CD4-positive, alpha-beta T cell (primary cell): ENCODE results near the gene ATP5F1B. TPM values are rescaled to one million over a fixed set of nuclear protein-coding genes. Genes with fewer than 3 reads are reported as not detected.
A peak's percentile ranks its signal among the peaks of the same experiment; 100 is the strongest.

Experiments
- ATAC-seq: fragments of 200-7000 bp; cut with Tn5 transposase; one replicate; pipeline ENCODE4 v1.10.0; 2022; ENCODE audit warnings: mild to moderate bottlenecking; ENCODE audit not compliant: poor library complexity
- CTCF ChIA-PET: fragments of 350-600 bp; sonication (Branson Sonifier 250); formaldehyde crosslinking; loops from one replicate; lab custom pipeline; 2021; ENCODE audit warnings: antibody characterized with exemption, inconsistent platforms; lab: Charles Lee
- POLR2A ChIA-PET: fragments of 350-600 bp; sonication (Branson Sonifier 250); formaldehyde crosslinking; loops from one replicate; lab custom pipeline; 2021; ENCODE audit warnings: antibody characterized with exemption, inconsistent platforms; lab: Charles Lee
- DNase-seq, 14 experiments: peaks; one replicate each; pipeline ENCODE4 v3.0.0-alpha.2; 2013 to 2020; ENCODE audit warnings: mixed read lengths in 2 of 14
- H3K27ac ChIP-seq, 2 donors: one replicate each; pipeline versions ENCODE4 v1.5.1 to v1.7.0; 2013; ENCODE audit warnings: low read length in 2 of 2, low read depth in 1 of 2, mild to moderate bottlenecking in 1 of 2
- H3K27me3 ChIP-seq, 2 experiments: 1 replicate in 1 of 2; 2 replicates in 1 of 2; pipeline versions ENCODE4 v1.6.1 to v1.7.0; 2013; ENCODE audit warnings: low read length in 2 of 2, control low read depth in 1 of 2, mild to moderate bottlenecking in 1 of 2, moderate library complexity in 1 of 2; ENCODE audit not compliant: insufficient read depth in 2 of 2, control insufficient read depth in 1 of 2
- H3K36me3 ChIP-seq: one replicate; pipeline ENCODE4 v1.6.1; 2013; ENCODE audit warnings: low read length, control low read depth; ENCODE audit not compliant: insufficient read depth
- H3K4me1 ChIP-seq: one replicate; pipeline ENCODE4 v1.6.1; 2013; ENCODE audit warnings: low read length, control low read depth; ENCODE audit not compliant: insufficient read depth
- H3K4me3 ChIP-seq: one replicate; pipeline ENCODE4 v1.5.1; 2013; ENCODE audit warnings: mild to moderate bottlenecking, low read length, moderate library complexity
- H3K9me3 ChIP-seq, 2 experiments: 1 replicate in 1 of 2; 2 replicates in 1 of 2; pipeline versions ENCODE4 v1.6.1 to v1.7.0; 2013; ENCODE audit warnings: low read length in 2 of 2, mild to moderate bottlenecking in 2 of 2, control low read depth in 1 of 2, moderate library complexity in 1 of 2; ENCODE audit not compliant: control insufficient read depth in 1 of 2, insufficient read depth in 1 of 2
- H3K27ac Mint-ChIP-seq: one replicate; pipeline ENCODE4 v1.8.0; 2020; ENCODE audit warnings: mixed read lengths
- H3K27me3 Mint-ChIP-seq: one replicate; pipeline ENCODE4 v1.8.0; 2021; ENCODE audit warnings: mixed read lengths
- H3K36me3 Mint-ChIP-seq: one replicate; pipeline ENCODE4 v1.8.0; 2021; ENCODE audit warnings: low read depth, mixed read lengths
- H3K4me1 Mint-ChIP-seq: one replicate; pipeline ENCODE4 v1.8.0; 2021; ENCODE audit warnings: low read depth, mixed read lengths
- H3K4me3 Mint-ChIP-seq: one replicate; pipeline ENCODE4 v1.8.0; 2020; ENCODE audit warnings: mild to moderate bottlenecking, mixed read lengths
- H3K9me3 Mint-ChIP-seq: one replicate; pipeline ENCODE4 v1.8.0; 2020; ENCODE audit warnings: mixed read lengths
- intact Hi-C, 2 experiments: fragments of 100-400 bp; cut with DNase I in 1 of 2; cut with micrococcal nuclease in 1 of 2; formaldehyde crosslinking; loops; one replicate each; pipeline versions ENCODE4 v1.15.1 to v1.9.0; 2023 to 2025; cut with DNase I, micrococcal nuclease
- total RNA-seq, 174 experiments: library from RNA in 2 of 174; stranded (reverse) in 2 of 174; gene quantifications; one replicate each; pipeline ENCODE4 v1.2.3 and lab custom pipeline; 2021 to 2026
- TF ChIP-seq, protein P1 (sequence below): fragments of 200-600 bp; IDR thresholded peaks from one replicate; pipeline ENCODE4 v1.8.0; 2022; ENCODE audit warnings: antibody characterized with exemption, mild to moderate bottlenecking

The ATP5F1B gene
- total RNA-seq, 2 experiments from 2014 or later: 305 to 318 TPM

DNA sequence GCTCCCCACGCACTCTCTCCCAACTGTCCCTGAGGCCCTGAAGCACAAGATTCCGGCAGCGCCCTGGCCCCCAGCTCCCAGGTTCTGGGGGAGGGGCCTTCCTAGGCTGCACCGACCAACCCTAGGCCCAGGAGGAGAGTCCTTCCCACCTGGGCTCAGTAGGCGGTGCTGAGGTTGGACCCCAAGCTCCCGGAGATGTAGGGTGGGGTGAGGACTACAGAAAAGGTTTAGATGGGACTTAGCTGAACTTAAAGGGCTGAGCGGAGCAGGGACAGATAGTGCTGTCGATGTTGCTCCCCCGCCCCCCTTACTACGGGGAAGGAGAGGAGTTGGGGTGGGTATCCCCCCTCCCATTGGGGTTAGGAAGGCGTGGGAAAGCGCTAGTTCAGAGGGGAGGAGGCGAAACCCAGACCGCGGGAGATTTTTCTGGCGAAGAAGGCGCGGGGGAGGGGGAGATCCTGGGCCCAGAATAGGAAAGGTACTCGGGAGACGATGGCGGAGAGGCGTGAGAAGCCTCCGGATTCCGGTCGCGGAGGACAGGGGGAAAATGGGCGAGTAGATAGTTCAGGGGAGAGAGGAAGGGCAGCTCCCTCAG lies 11.4 kb downstream of the ATP5F1B start:
- peak overlapping the region; percentile 98 for H3K27ac Mint-ChIP-seq
- peak overlapping the region; percentile 45 to 84 for H3K27ac ChIP-seq
- H3K9me3 Mint-ChIP-seq: no peaks in the 10 kb centered on the region
- no peaks in the 10 kb centered on the region for H3K9me3 ChIP-seq
- no peaks in the 10 kb centered on the region for H3K27me3 ChIP-seq
- peak overlapping the region; percentile 76 for H3K4me3 ChIP-seq
- no peaks in the 10 kb centered on the region for H3K27me3 Mint-ChIP-seq
- peaks cover 50% of the 10 kb centered on the region for H3K36me3 Mint-ChIP-seq
- peak overlapping the region; percentile 93 for H3K4me3 Mint-ChIP-seq
- peak in 5 of 14 experiments; percentile 8 to 56 (median 33) for DNase-seq
- H3K4me1 ChIP-seq: peaks cover 68% of the 10 kb centered on the region
- TF ChIP-seq, protein P1, sequence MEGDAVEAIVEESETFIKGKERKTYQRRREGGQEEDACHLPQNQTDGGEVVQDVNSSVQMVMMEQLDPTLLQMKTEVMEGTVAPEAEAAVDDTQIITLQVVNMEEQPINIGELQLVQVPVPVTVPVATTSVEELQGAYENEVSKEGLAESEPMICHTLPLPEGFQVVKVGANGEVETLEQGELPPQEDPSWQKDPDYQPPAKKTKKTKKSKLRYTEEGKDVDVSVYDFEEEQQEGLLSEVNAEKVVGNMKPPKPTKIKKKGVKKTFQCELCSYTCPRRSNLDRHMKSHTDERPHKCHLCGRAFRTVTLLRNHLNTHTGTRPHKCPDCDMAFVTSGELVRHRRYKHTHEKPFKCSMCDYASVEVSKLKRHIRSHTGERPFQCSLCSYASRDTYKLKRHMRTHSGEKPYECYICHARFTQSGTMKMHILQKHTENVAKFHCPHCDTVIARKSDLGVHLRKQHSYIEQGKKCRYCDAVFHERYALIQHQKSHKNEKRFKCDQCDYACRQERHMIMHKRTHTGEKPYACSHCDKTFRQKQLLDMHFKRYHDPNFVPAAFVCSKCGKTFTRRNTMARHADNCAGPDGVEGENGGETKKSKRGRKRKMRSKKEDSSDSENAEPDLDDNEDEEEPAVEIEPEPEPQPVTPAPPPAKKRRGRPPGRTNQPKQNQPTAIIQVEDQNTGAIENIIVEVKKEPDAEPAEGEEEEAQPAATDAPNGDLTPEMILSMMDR: no peak
- CTCF ChIA-PET: interaction anchor here (1.2 to 3.7 kb wide), 3 partner anchors 11 to 120 kb away, joined by 3 to 30 read pairs (median 11); partner anchors contain the start of gene PTGES3
- POLR2A ChIA-PET: interaction anchor here (0.5 to 9.4 kb wide), 11 partner anchors 9 to 478 kb away, joined by 3 to 139 read pairs (median 3); partner anchors contain the start of genes ATP5F1B, NACA, NEMP1 and PTGES3
- peaks cover 80% of the 10 kb centered on the region for H3K4me1 Mint-ChIP-seq
- intact Hi-C loops: loop anchor here in 1 of 2 experiments (10.0 kb wide), 2 partner anchors 450 to 820 kb away; partner anchors contain the start of genes NAB2, ORMDL2 and SARNP
- peaks cover 20% of the 10 kb centered on the region for H3K36me3 ChIP-seq
- no peak for ATAC-seq

DNA sequence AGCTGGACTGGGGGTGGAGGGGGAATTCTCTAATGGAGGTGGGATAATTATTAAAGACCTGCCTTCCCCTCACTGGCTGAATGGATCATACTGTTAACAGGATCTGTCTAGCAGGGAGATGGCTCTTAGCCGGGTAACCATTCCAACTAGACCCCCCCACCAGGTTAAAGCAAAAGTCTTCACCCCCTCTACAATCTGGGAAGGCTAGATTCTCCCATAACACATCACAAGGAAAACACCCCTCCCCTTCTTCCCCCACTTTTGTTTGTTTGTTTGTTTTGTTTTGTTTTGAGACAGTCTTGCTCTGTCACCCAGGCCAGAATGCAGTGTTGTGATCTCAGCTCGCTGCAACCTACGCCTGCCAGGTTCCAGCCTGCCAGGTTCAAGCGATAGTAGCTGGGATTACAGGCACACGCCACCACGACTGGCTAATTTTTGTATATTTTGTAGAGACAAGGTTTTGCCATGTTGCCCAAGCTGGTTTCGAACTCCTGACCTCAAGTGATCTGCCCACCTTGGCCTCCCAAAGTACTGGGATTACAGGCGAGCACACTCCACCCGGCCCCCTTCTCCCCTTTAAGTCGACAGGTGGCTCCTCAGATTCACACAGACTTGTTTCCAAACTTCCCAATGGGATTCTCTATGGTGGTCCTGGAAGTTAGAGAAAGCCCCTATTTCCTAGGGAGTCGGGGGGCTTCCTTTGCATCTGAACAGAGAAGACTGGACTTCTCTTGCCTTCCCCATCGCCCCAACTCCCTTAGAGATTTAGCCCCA lies 12.1 kb downstream of the ATP5F1B start:
- ChIA-PET CTCF (interaction anchor here (1.2 to 3.7 kb wide), 2 partner anchors 10 to 54 kb away, joined by 3 to 30 read pairs; partner anchors contain the start of gene PTGES3), POLR2A (interaction anchor here (0.5 to 9.4 kb wide), 9 partner anchors 9 to 479 kb away, joined by 3 to 139 read pairs (median 3); partner anchors contain the start of genes ATP5F1B, NACA, NEMP1 and PTGES3)
- intact Hi-C loops: loop anchor here in 1 of 2 experiments (10.0 kb wide), 2 partner anchors 451 to 819 kb away; partner anchors contain the start of genes NAB2, ORMDL2 and SARNP
- Histone ChIP-seq H3K4me1 (peaks cover 68% of the 10 kb centered on the region), H3K27ac (peak overlapping the region in 1 of 2 donors; percentile 84), H3K36me3 (peaks cover 13% of the 10 kb centered on the region), H3K9me3 (no peaks in the 10 kb centered on the region), H3K27me3 (no peaks in the 10 kb centered on the region), H3K4me3 (peak overlapping the region; percentile 76)
- Mint-ChIP-seq H3K9me3 (no peaks in the 10 kb centered on the region), H3K4me3 (peak overlapping the region; percentile 93), H3K36me3 (peaks cover 50% of the 10 kb centered on the region), H3K4me1 (peaks cover 86% of the 10 kb centered on the region), H3K27me3 (no peaks in the 10 kb centered on the region), H3K27ac (peak overlapping the region; percentile 98)
- TF ChIP-seq, protein P1: no peak
- no peak for ATAC-seq
- peak in 1 of 14 experiments; percentile 38 for DNase-seq
